ENCODE measurements around the gene LCOR.

Gene LCOR

GRCh38 chr10:96968682-96969423, 136.8 kb downstream of the LCOR start:
- in situ Hi-C loops (cut with HindIII; ENCODE audit: low pct_ligation_motif_present, low pct_unique_long_range_greater_than_20kb, low sequenced_read_pairs) = no loop called here
- DNase-seq = peak; percentile 37

DNA sequence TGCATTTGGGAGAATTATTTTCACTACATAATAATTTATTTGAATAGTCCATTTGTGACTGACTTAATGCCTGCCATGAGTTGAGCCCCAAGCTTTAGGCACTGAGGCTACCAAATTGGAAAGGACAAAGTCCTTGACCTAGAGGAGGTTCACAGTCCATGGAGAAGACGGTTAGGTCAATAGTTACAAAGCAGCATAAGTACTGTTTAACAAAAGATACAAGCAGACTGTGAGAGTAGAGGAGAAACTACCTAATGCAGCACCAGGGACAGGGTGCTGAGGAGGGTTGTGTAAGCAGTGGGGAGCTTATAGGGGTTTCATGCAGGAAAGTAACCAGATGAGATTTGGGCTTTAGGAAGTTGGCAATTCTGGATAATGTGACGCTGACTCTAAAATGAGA, 139.2 kb downstream of the LCOR start:
- in situ Hi-C loops (cut with HindIII; ENCODE audit: low pct_ligation_motif_present, low pct_unique_long_range_greater_than_20kb, low sequenced_read_pairs) = no loop called here
- DNase-seq = no peak

DNA sequence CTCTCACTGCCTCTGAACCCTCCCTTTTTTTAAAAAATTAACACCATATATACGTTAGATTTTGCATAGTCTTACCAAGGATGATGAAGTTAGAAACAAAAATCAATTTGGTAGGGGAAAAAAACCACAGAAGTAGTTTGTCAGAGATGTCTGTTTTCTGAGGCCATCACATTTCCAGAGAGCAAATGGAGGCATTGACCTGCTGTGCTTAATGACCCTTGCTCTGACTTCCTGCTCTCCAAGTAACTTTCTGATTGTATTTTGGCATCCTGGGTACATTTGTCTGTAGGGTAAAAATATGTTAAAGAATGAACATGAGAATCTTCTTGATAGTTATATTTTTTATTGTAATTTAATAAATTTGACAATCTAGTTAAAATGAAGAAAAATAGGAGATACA, 140.2 kb downstream of the LCOR start:
- DNase-seq = peak; percentile 30
- in situ Hi-C loops (cut with HindIII; ENCODE audit: low pct_ligation_motif_present, low pct_unique_long_range_greater_than_20kb, low sequenced_read_pairs) = no loop called here

- DNase-seq = no peak
- in situ Hi-C loops (cut with HindIII; ENCODE audit: low pct_ligation_motif_present, low pct_unique_long_range_greater_than_20kb, low sequenced_read_pairs) = no loop called here
These were observed 142.0 kb downstream of the LCOR start for GRCh38 chr10:96973809-96974747.

GRCh38 chr10:96975136-96975535, 143.0 kb downstream of the LCOR start:
- DNase-seq = no peak
- in situ Hi-C loops (cut with HindIII; ENCODE audit: low pct_ligation_motif_present, low pct_unique_long_range_greater_than_20kb, low sequenced_read_pairs) = no loop called here

- in situ Hi-C loops (cut with HindIII; ENCODE audit: low pct_ligation_motif_present, low pct_unique_long_range_greater_than_20kb, low sequenced_read_pairs) = no loop called here
- DNase-seq = no peak
These were observed 146.6 kb downstream of the LCOR start for GRCh38 chr10:96978621-96979154.

DNA sequence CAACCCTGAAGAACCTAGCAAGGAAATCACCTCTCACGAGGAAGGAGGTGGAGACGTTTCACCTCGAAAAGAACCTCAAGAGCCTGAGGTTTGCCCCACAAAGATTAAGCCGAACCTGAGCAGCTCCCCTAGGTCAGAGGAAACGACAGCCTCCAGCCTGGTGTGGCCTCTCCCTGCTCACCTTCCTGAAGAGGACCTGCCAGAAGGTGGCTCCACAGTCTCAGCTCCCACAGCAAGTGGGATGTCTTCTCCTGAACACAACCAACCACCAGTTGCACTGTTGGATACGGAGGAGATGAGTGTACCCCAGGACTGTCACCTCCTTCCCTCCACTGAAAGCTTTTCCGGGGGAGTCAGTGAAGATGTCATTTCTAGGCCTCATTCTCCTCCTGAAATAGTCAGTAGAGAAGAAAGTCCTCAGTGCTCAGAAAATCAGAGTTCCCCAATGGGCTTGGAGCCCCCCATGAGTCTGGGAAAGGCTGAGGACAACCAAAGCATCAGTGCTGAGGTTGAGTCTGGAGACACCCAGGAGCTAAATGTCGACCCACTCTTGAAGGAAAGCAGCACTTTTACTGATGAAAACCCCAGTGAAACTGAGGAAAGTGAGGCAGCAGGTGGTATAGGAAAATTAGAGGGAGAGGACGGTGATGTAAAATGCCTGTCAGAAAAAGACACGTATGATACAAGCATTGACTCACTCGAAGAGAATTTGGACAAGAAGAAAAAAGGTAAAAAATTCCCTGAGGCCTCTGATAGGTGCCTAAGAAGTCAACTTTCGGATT, 150.2 kb downstream of the LCOR start:
- DNase-seq = no peak
- in situ Hi-C loops (cut with HindIII; ENCODE audit: low pct_ligation_motif_present, low pct_unique_long_range_greater_than_20kb, low sequenced_read_pairs) = no loop called here

GRCh38 chr10:96984541-96985131, 152.5 kb downstream of the LCOR start:
- in situ Hi-C loops (cut with HindIII; ENCODE audit: low pct_ligation_motif_present, low pct_unique_long_range_greater_than_20kb, low sequenced_read_pairs) = no loop called here
- DNase-seq = no peak

DNA sequence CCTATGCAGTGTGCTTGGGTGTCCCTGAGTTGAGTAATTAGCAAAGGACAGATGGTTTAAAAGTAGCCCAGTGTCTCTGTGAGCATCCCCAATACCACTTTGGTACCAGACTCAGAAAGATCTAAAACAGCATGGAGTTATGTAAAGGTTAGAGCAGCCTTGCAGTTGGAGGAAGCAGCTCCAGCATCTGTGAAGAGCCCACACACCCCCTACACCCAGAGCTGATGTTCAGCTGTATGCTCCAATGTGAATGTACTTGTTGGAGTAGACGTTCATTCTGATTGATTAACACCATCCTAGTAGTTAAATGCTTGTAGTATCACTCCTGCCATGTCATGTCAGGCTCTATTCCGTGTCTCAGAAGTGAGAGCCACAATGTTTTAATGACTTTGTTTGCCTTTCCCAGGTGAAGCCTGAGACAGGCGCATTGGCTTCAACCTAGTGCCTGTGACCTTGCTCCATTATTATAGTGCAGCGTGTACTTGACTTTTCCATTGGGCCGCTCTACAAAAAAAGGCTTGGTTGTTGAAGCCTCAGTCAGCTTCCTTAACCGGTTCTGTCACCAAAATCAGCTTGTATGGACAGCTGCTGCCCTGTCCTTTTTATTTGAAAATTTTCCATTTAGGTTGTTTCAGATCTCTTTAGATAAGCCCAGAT, 154.2 kb downstream of the LCOR start:
- in situ Hi-C loops (cut with HindIII; ENCODE audit: low pct_ligation_motif_present, low pct_unique_long_range_greater_than_20kb, low sequenced_read_pairs) = no loop called here
- DNase-seq = no peak

DNA sequence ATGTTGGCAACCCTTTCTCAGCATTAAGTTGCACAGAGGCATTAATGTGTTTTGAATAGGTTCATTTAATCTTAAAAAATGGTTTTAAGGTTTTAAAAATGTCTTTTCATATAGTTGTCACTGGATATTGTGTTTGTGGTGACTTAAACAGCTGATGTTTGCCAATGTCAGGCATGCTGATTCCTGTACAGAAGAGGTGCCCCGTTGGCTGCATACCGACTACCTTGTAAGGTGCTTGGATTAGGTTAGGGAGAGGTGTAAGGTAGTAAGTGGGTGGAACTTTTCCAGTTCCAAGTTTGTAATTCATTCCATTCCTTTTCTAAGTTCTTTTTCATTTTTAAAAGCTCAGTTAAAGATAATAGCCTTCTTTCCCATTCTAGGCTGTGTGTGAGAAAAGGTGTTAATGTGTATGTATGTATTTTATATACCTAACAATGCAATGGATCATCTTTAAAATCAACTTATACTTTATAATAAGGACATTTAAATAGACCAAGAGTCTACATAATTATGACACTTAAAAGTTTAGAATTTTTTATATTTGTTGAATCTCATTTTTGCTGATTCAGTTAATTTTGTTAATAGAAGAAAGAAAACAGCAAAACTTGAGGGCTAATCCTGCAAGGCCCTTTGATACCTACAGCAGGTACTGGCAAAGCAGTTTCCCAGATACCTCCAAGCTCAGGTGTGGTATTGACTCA, 155.2 kb downstream of the LCOR start:
- DNase-seq = no peak
- in situ Hi-C loops (cut with HindIII; ENCODE audit: low pct_ligation_motif_present, low pct_unique_long_range_greater_than_20kb, low sequenced_read_pairs) = no loop called here

DNA sequence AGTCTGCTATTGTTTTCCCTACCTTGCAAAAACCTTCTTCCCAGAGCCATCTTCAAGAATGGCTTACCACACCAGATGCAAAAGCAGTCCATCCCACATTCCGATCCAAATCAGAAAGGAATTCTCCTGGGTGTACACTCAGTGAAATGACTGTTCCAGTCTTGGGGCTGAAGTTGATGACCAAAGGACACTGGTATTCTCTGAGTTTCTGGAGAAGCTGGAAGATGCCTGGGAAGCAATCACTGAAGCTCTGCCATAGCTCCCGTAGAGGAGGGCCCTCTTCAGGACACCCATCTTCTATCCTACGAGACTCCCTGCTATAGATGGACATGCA, 155.7 kb downstream of the LCOR start:
- in situ Hi-C loops (cut with HindIII; ENCODE audit: low pct_ligation_motif_present, low pct_unique_long_range_greater_than_20kb, low sequenced_read_pairs) = no loop called here
- DNase-seq = no peak

GRCh38 chr10:96988426-96988825, 156.3 kb downstream of the LCOR start:
- DNase-seq = peak; percentile 8
- in situ Hi-C loops (cut with HindIII; ENCODE audit: low pct_ligation_motif_present, low pct_unique_long_range_greater_than_20kb, low sequenced_read_pairs) = no loop called here

DNA sequence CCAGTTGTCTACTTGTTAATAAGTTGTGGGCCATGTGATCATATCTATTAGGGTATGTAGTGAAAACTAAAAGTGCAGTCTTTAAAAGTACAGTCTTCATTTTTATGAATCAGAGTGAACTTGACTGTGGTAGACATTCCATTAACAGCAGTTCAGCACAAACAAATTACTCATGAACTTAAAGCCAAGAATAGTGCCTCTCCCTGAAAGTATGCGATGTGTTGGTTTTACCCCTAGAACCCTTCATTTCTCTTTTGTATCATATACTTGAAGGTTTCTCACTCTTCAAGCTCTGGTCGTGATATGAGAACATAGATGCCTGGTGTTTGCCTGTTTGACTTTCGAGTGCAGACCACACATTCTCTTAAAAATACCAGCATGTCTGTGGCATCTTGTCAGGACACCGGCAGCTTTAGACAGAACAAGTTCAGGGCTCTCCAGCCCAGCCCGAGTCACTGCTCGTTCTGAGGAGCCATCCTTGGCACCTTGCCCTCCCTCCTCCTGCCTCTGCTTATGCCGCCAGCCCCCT, 159.3 kb downstream of the LCOR start:
- in situ Hi-C loops (cut with HindIII; ENCODE audit: low pct_ligation_motif_present, low pct_unique_long_range_greater_than_20kb, low sequenced_read_pairs) = no loop called here
- peak; percentile 36 for DNase-seq

DNA sequence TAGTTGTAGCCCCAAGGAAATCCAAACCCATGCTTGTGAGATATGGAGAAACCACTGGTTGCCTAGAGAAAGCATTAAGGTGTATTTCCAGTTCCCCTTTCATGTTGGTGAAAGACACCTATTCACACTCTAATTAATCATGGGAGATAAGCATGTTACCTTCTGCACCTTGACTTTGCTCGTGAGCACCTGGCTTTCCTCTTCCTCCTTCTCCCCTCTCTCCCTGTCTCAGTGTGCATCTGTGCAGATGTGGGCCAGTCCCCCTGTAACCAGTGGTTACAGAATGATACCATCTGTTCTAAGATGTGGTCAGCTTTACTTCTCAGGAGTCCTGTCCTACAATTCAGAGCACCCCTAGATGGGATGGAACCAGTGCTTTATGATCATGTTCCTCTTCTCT, 160.6 kb downstream of the LCOR start:
- no peak for DNase-seq
- in situ Hi-C loops (cut with HindIII; ENCODE audit: low pct_ligation_motif_present, low pct_unique_long_range_greater_than_20kb, low sequenced_read_pairs) = no loop called here

DNA sequence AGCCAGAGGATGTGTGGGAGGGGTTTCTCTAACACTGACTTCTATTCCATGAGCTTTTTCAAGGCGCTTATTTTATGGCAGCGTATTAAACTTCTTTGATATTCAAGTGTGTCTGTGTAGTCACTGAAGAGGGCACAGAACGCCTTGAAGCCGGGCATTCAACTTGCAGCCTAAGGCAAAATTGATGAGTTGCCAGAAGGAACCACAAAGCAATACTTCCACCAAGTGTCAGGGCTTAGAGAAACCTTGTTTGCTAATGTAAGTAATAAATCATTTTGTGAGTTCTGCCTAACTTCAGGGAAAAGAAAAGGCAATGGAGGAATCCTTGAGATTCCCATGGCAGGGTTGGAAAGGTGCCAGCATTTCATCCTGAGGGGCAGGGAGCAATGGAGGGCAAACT, 163.8 kb downstream of the LCOR start:
- in situ Hi-C loops (cut with HindIII; ENCODE audit: low pct_ligation_motif_present, low pct_unique_long_range_greater_than_20kb, low sequenced_read_pairs) = no loop called here
- no peak for DNase-seq

GRCh38 chr10:96996275-96996965, 164.3 kb downstream of the LCOR start:
- in situ Hi-C loops (cut with HindIII; ENCODE audit: low pct_ligation_motif_present, low pct_unique_long_range_greater_than_20kb, low sequenced_read_pairs) = no loop called here
- DNase-seq = no peak
